ENCODE results near the gene TPTE.
"Not testable (repeated sequence)": the region's sequence is repeated elsewhere in the genome, so short reads cannot be mapped to it uniquely, and the experiment has no call there.

- TF ChIP-seq POLR2A (IDR thresholded peaks at IDR 0.05; ENCODE audit: low read depth, low read length); TAF1 (IDR thresholded peaks at IDR 0.05; ENCODE audit: borderline replicate concordance, low read depth, low read length); POLR2AphosphoS5 (IDR thresholded peaks at IDR 0.05; ENCODE audit: low read depth, low read length): not testable (repeated sequence)
Observed at GRCh38 chr21:10614285-10614684, 92.9 kb downstream of the TPTE start.

Measured in GM12892 (cell line).